ENCODE data around the gene PSMD14. TPM values are rescaled to one million over a fixed set of nuclear protein-coding genes. Genes with fewer than 3 reads are reported as not detected.

PSMD14 gene
- total RNA-seq, 2 experiments from 2014 or later: 17.1 to 22.1 TPM

GRCh38 chr2:161436411-161436810 lies 128.2 kb downstream of the PSMD14 start:
- ChIA-PET CTCF (interaction anchor here (0.6 kb wide), 1 partner anchor 16 kb away, joined by 3 read pairs; no protein-coding TSS in a partner anchor), POLR2A (no interaction called here)
- H3K9me3 Mint-ChIP-seq: peaks cover 4% of the 10 kb centered on the region
- no peak overlapping the region for H3K27ac ChIP-seq (ENCODE audit: low read depth in 1 of 2, low read length in 2 of 2)
- no peaks in the 10 kb centered on the region for H3K36me3 ChIP-seq (ENCODE audit: insufficient read depth, low read length)
- ATAC-seq (ENCODE audit: poor library complexity) (no peak), DNase-seq (no peak)
- H3K4me1 Mint-ChIP-seq (ENCODE audit: low read depth): no peaks in the 10 kb centered on the region
- H3K4me1 ChIP-seq (ENCODE audit: insufficient read depth, low read length): no peaks in the 10 kb centered on the region
- TF ChIP-seq CTCF (IDR thresholded peaks at IDR 0.05): no peak
- no peaks in the 10 kb centered on the region for H3K36me3 Mint-ChIP-seq (ENCODE audit: low read depth)
- intact Hi-C loops (cut with DNase I, micrococcal nuclease): no loop called here
- no peaks in the 10 kb centered on the region for H3K9me3 ChIP-seq (ENCODE audit: control insufficient read depth in 1 of 2, insufficient read depth in 1 of 2, low read length in 2 of 2)
- H3K27me3 Mint-ChIP-seq: peaks cover 72% of the 10 kb centered on the region
- no peak overlapping the region for H3K27ac Mint-ChIP-seq
- H3K27me3 ChIP-seq (ENCODE audit: control insufficient read depth in 1 of 2, insufficient read depth in 2 of 2, low read length in 2 of 2): peaks cover 0 to 46% of the 10 kb centered on the region in 2 experiments
- H3K4me3 ChIP-seq (ENCODE audit: low read length): no peak overlapping the region
- H3K4me3 Mint-ChIP-seq: no peak overlapping the region

DNA sequence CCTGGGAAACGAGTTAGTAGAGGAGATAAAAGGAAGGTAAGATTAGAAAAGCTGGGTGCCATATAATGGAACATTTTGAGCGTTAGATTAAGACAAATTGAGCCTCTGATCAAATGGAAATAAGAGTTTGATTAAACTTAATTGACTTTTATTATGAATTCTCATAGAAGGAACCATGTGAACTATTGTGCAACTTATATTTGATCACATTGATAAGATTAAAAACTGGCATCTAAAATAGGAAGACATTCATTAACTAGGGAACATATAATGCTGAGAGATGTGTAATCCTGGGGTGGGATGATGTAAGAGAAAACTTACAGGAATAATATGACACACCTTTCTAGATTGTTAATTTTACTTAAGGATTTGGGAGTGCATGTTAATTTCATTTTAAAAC lies 130.4 kb downstream of the PSMD14 start:
- peaks cover 0 to 28% of the 10 kb centered on the region in 2 experiments for H3K27me3 ChIP-seq (ENCODE audit: control insufficient read depth in 1 of 2, insufficient read depth in 2 of 2, low read length in 2 of 2)
- no peaks in the 10 kb centered on the region for H3K4me1 ChIP-seq (ENCODE audit: insufficient read depth, low read length)
- intact Hi-C loops (cut with DNase I, micrococcal nuclease): no loop called here
- no peak overlapping the region for H3K4me3 Mint-ChIP-seq
- no peak for TF ChIP-seq CTCF (IDR thresholded peaks at IDR 0.05)
- H3K4me3 ChIP-seq (ENCODE audit: low read length): no peak overlapping the region
- no peak for DNase-seq
- H3K9me3 ChIP-seq (ENCODE audit: control insufficient read depth in 1 of 2, insufficient read depth in 1 of 2, low read length in 2 of 2): no peaks in the 10 kb centered on the region
- no peaks in the 10 kb centered on the region for H3K36me3 Mint-ChIP-seq (ENCODE audit: low read depth)
- ATAC-seq (ENCODE audit: poor library complexity): no peak
- ChIA-PET CTCF (no interaction called here), POLR2A (no interaction called here)
- H3K27ac ChIP-seq (ENCODE audit: low read depth in 1 of 2, low read length in 2 of 2): no peak overlapping the region
- H3K4me1 Mint-ChIP-seq (ENCODE audit: low read depth): no peaks in the 10 kb centered on the region
- H3K36me3 ChIP-seq (ENCODE audit: insufficient read depth, low read length): no peaks in the 10 kb centered on the region
- peaks cover 70% of the 10 kb centered on the region for H3K27me3 Mint-ChIP-seq
- peaks cover 4% of the 10 kb centered on the region for H3K9me3 Mint-ChIP-seq
- H3K27ac Mint-ChIP-seq: no peak overlapping the region

DNA sequence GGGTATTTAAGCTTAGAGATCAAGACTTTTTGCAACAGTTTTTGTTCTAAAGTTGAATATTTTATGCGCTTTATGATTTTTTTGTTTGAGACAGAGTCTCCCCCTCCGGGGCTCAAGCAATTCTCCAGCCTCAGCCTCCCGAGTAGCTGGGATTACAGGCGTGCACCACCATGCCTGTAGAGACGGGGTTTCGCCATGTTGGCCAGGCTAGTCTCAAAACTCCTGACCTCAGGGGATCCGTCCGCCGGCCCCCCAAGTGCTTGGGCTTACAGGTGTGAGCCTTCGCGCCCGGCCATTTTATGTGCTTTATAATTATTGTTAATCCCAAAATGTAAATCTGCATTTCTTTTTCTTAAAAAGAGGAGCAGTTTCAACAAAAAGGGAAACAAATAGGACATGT lies 136.9 kb downstream of the PSMD14 start:
- no peak for TF ChIP-seq CTCF (IDR thresholded peaks at IDR 0.05)
- no peaks in the 10 kb centered on the region for H3K9me3 ChIP-seq (ENCODE audit: control insufficient read depth in 1 of 2, insufficient read depth in 1 of 2, low read length in 2 of 2)
- no peaks in the 10 kb centered on the region for H3K36me3 ChIP-seq (ENCODE audit: insufficient read depth, low read length)
- Mint-ChIP-seq H3K36me3 (ENCODE audit: low read depth) (no peaks in the 10 kb centered on the region), H3K4me1 (ENCODE audit: low read depth) (no peaks in the 10 kb centered on the region), H3K27ac (no peak overlapping the region), H3K9me3 (no peaks in the 10 kb centered on the region), H3K27me3 (peaks cover 50% of the 10 kb centered on the region), H3K4me3 (no peak overlapping the region)
- ChIA-PET POLR2A (no interaction called here), CTCF (no interaction called here)
- no peak for ATAC-seq (ENCODE audit: poor library complexity)
- H3K4me1 ChIP-seq (ENCODE audit: insufficient read depth, low read length): no peaks in the 10 kb centered on the region
- H3K27me3 ChIP-seq (ENCODE audit: control insufficient read depth in 1 of 2, insufficient read depth in 2 of 2, low read length in 2 of 2): peaks cover 0 to 4% of the 10 kb centered on the region in 2 experiments
- no peak overlapping the region for H3K27ac ChIP-seq (ENCODE audit: low read depth in 1 of 2, low read length in 2 of 2)
- H3K4me3 ChIP-seq (ENCODE audit: low read length): no peak overlapping the region
- intact Hi-C loops (cut with DNase I, micrococcal nuclease): no loop called here
- no peak for DNase-seq

Measured in CD4-positive, alpha-beta T cell (primary cell).